Activated T-cell treated with anti-CD3 and anti-CD28 coated beads, Interleukin-2, amount 50 U/mL, for 1 hour (primary cell): Measurements from ENCODE around the gene HHAT.

ENCODE experiments used
- DNase-seq: peaks from one replicate; pipeline ENCODE4 v3.0.0-alpha.2; 2020

HHAT gene

GRCh38 chr1:210696709-210697108, 368.0 kb downstream of the HHAT start:
- DNase-seq: no peak

- no peak for DNase-seq
Measured at GRCh38 chr1:210697185-210697584, 368.5 kb downstream of the HHAT start.

GRCh38 chr1:210698661-210699060, 370.0 kb downstream of the HHAT start:
- DNase-seq: no peak

GRCh38 chr1:210700083-210700482, 371.4 kb downstream of the HHAT start:
- no peak for DNase-seq

GRCh38 chr1:210700511-210700910, 371.8 kb downstream of the HHAT start:
- DNase-seq: no peak

GRCh38 chr1:210702506-210702905, 373.8 kb downstream of the HHAT start:
- no peak for DNase-seq

- no peak for DNase-seq
Measured at GRCh38 chr1:210703593-210703992, 374.9 kb downstream of the HHAT start.

GRCh38 chr1:210705086-210705485, 376.4 kb downstream of the HHAT start:
- no peak for DNase-seq

- no peak for DNase-seq
Measured at GRCh38 chr1:210706246-210706645, 377.5 kb downstream of the HHAT start.

GRCh38 chr1:210707300-210708240, 378.9 kb downstream of the HHAT start:
- DNase-seq: no peak

- no peak for DNase-seq
Measured at GRCh38 chr1:210709701-210710100, 381.0 kb downstream of the HHAT start.

- no peak for DNase-seq
Measured at GRCh38 chr1:210711825-210712612, 383.3 kb downstream of the HHAT start.

GRCh38 chr1:210715072-210715471, 386.4 kb downstream of the HHAT start:
- DNase-seq: no peak

- DNase-seq: no peak
Measured at GRCh38 chr1:210722410-210723081, 393.8 kb downstream of the HHAT start.

- no peak for DNase-seq
Measured at GRCh38 chr1:210723646-210724045, 394.9 kb downstream of the HHAT start.

- no peak for DNase-seq
Measured at GRCh38 chr1:210724768-210725167, 396.1 kb downstream of the HHAT start.
